HCEC 1CT (cell line): ENCODE data around the gene SMC1B.
"Not testable (repeated sequence)": the region's sequence is repeated elsewhere in the genome, so short reads cannot be mapped to it uniquely, and the experiment has no call there.

Experiments
- DNase-seq: peaks from one replicate; pipeline ENCODE4 v3.0.0-alpha.2; 2017

Gene SMC1B

GRCh38 chr22:45295492-45295891, 117.9 kb downstream of the SMC1B start:
- DNase-seq: no peak

- DNase-seq: not testable (repeated sequence)
Observed at GRCh38 chr22:45295004-45295403, 118.4 kb downstream of the SMC1B start.
